ENCODE measurements around the gene ATP2B2.

ATP2B2 gene

DNA sequence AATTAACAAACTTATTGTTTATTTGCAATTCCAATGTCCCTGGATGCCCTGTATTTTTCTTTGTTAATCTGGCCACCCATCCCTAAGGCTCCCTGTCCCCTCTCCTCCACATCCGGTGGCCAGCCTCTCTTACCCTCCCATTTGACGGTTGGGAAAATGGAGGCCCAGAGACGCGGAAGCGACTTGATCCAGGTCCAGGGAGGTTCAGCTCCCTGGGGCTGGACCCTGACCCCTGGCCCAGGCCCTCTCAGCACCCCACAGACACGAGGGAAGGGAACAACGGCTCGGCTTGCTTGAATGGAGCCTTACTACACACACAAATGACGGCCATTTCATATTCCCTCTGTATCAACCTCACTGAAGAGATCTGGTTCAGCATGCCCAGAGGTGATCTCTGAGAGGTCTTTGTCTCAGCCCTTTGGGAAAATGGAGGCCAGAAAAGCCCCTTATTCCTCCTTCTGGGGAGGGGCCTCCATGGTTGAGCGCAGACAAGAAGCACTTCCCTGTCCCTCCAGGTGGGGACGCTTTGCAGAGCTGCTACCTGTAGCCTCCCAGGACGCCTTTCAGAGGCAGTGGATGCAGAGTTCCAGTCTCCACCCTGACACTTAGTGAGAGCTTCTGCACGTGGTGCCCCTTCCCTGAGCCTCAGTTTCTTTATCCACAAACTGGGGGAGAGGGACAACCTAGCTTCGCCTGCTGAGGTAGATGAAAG, 82.1 kb downstream of the ATP2B2 start:
- no peak for DNase-seq

DNA sequence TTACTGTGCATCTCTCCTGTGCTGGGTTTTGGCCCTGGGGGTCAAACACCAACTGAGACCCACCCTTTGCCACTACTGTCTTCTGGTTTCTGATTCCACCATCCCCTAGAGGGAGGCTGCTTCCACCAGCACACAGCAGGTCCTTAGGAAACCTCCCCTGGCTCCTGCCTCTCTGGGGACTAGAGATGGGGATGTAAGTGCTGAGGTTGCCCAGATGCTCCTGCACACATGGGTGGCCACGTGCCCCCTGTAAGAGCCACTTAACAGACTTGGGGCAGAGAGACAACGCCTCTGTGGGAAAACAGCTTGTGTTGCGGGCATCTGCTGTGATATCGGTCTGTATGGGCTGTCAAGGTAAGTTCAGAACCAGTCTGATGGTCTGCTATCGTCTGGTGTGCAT, 83.4 kb downstream of the ATP2B2 start:
- no peak for DNase-seq

DNA sequence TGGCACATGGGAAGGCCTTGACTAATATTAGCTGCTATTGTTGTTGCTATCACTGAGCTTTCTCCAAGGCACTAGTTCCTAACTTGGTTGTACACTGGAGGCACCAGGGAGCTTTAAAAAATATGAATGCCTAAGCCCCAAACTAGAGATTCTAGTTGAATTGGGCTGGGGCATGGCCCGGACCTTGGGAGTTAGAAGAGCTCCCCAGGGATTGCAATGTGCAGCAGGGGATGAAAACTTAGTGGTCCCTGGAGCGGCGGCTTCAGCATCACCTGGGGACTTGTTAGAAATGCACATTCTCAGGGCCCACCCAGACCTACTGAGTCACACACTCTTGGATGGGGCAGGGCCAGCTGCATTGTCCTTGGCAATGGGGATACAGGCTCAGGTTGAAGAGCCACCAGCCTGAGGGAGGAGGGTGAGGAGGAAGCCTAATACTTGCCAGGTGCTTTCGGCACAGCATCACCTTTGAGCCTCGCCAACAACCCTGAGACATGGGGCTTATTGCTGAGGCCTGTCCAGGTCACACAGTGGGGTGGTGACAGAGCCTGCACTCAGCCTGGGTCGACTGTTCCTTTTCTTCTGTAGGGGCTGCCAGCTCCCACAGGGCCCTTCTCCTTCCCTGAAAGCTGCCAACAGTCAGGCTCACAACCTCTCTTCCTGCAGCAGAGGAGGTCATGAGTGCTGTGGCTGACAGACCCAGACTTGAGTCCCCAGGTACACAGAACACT, 84.5 kb downstream of the ATP2B2 start:
- DNase-seq: no peak

DNA sequence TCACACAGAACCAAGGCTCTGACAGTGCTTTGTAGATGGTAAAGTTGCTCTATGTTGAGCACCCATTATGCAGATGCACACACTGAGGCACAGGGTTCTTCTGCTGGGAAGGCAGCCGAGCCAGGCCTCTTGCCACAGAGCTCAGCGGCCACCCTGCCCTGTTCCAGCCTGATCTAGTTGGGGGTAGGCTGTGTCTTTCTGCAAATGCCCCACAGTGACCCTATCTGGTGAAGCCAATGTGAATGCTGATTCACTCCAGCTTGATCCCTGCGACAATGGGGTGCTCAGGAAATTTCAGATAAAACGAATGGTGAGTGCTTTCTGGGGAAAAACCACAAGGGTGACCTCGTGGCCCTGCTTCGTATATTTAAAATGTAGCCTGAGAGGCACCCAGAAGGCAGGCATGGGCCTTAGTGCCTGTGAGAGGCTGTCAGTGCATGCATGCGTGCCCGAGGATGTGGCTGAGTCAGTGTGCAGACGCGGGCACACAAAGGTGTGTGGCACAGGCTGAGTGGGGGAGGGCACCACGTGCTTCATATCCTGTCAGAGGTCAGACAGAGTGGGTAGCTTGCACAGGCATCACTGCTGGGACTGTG, 85.7 kb downstream of the ATP2B2 start:
- DNase-seq: peak; percentile 79

DNA sequence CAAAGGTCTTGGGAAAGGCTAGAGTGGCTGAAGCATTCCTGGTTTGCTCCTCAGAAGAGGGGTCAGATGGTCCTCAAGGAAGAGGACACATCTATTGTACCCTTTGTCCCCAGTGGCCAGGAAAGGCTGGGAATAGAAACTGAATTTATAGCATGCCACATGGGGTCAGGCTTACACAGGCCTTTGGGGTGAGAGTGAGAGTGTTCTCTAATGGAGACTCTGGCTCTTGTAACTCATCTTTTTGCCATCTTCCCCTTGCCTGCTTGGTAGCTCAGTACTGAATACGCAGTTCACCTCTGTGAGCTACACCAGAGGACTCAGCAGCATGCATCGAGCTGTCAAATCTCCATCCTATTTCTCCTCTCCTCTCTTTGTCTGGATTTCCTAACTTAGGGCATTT, 87.5 kb downstream of the ATP2B2 start:
- DNase-seq: no peak

DNA sequence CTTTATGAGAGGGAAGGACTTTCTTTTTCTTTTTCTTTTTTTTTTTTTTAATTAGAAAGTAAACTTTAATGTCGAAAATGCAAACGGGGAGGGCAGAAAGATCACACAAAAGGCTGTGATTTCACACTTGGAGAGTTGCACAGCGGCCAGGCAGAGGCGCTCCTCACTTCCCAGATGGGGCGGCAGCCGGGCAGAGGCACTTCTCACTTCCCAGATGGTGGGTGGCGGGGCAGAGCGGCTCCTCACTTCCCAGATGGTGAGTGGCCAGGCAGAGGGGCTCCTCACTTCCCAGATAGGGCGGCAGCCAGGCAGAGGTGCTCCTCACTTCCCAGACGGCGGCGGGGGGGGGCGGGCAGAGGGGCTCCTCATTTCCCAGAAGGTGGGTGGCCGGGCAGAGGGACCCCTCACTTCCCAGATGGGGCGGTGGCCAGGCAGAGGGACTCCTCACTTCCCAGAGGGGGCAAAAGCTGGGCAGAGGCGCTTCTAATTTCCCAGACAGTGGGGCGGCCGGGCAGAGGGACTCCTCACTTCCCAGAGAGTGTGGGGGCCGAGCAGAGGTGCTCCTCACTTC, 88.6 kb downstream of the ATP2B2 start:
- DNase-seq: no peak

DNA sequence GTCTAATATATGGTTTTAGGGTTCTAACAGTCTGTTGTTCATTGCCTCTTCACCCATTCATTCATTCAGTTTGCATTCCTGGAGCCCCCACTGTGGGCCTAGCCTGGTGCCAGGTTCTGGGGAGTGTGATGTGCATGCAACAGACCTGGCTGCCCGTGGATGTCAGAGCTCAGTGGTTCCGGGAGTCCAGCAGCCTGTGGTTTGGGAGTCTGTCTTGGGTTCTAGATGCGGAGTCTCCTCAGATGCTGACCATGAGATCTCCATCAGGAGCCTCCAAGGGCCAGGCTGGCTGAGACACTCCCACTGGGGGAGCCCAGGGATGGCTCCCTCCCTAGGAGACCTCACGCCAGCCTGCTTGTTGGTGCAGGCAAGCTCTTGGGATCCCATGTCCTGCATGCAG, 92.3 kb downstream of the ATP2B2 start:
- DNase-seq: no peak

DNA sequence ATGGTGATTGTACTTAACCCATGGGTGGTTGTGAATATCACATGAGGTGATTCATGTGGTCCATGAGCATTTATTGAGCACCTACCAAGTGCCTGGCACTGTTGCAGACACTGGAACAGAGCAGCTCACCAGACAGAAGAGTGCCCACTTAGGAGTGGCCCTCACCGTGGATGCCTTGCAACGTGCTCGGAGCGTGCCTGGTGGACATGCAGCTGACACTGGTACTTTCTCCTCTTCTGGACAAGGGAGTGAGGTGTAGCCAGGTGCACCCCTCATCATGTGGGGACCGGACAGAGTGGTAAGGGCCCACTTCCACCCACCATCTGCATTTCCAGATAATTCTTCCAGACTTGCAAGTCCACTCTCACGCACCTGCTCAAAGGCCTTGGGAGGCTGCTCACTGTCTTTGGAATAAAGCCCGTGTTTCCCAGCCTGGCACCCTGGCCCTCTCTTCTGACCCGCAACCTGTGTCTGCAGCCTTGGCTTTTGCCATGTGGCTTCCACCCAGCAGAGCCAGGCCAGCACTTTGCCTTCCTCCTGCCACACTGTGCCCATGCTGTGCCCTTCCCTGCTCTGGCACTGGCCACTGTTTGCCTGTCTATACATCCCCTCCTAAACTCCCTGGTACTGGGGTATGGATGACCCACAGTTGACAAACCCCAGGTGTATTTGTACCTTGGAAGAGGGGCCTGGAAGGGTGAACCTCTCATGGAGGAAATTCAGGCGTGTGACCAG, 93.6 kb downstream of the ATP2B2 start:
- DNase-seq: no peak

DNA sequence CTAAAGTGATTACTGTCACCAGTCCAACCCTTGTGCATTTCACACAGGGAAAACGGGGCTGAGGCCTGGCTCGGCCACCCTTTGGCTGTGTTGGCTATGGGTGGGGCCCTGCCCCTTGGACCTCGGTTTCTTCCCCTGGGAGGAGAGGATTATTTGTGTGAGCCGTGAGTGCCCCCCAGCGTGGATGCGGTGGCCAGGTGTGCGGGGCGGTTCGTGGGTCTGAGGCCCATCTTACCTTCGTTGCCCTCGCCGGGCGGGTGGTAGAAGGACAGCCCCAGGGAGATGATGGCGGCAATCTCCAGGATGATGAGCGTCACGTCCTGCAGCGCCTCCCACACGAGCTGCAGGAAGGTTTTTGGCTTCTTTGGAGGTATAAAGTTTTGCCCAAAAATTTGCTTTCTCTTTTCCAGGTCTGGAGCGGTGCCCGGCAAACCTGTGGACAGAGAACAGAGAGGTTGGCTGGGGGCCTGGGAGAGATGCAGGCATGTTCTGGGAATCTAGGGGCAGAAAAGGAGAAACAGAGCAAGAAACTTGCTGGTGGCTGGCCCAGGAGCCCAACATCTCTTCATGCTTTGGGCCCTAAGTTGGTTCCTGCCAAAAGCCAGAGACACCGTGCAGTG, 94.9 kb downstream of the ATP2B2 start:
- no peak for DNase-seq

DNA sequence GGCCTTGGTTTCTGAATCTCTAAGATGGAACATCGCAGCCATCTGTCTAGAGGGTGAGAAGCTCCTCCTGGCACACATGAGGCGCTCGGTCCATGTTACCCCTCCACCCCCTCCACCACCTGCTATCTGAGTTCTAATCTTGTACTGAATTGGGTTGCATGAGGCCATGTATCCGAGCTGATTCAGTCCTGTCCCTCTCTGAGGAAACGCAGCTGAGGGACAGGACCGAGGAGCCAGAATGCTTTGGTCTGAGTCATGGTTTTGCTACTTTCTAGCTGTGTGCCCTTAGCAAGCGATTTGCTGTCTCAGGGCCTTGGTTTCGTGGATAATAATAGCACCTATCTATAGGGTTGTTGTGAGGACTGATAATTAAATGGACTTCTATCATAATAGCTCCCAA, 96.7 kb downstream of the ATP2B2 start:
- DNase-seq: no peak

DNA sequence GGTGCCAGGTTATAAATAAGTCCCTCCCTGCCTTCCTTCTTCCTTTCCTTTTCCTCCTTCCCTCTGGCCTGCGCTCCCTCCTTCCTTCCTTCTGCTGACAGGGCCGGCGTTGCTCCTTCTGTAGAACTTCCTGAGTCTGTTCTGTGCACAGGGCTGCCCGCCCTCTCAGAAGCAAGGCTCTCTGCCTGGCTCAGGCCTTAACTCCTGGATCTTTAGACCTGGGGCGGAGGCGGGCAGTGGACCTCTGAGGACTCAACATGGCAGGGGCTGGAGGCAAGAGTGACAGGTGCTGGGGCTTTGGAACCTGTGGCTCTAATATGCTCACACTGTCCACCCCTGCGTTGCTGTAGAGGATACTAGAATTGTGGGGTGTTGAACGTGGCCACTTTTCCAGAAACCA, 98.0 kb downstream of the ATP2B2 start:
- DNase-seq: no peak

DNA sequence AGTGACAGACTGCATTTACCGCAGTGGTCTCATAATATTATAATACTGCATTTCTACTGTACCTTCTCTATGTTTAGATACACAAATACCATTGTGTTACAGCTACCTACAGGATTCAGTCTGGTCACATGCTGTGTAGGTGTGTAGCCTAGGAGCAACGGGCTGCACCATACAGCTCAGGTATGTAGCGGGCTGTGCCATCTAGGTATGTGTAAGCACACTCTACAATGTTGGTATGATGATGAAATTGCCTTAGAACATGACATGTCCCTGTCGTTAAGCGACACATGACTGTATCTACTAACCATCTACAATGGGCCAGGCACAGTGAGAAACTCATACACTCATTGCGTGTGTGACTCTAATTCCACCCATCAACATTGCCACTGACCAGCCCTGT, 99.0 kb downstream of the ATP2B2 start:
- DNase-seq: no peak

DNA sequence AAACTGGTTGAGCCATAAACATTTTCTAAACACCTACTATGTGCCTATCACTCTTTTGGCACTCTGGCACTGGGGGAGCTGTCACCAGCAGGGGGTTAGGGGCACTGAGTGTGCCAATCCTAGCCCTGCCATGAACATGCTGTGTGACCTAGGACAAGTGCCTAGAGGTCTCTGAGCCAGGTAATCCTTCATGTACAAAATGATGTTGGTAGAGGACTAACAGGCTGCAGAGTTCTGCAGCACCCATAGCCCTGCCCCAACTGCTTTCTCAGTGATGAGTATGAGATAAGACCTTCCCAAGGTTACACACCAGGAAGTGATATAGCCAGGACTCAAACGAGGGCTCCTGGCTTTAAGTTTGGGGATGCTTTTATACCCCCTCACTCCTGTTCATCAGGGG, 99.6 kb downstream of the ATP2B2 start:
- no peak for DNase-seq

DNA sequence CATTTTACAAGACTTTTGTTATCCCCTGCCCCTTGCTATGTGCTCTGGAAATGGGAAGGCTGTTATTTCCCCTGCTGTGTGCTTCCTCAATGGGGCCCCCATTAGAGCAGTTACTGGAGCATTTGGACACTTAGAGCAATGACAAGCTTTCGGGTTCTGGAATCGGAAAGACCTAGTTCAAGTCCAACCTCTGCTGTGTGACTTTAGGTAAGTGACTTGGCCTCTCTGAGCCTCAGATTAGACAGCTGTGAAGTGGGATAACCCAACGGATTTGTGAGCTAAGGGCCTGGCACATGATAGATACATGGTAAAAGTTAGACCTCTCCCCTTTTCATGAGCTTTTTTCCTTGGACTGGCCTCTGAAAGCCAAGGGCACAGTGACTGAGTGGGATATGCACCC, 100.5 kb downstream of the ATP2B2 start:
- no peak for DNase-seq

DNA sequence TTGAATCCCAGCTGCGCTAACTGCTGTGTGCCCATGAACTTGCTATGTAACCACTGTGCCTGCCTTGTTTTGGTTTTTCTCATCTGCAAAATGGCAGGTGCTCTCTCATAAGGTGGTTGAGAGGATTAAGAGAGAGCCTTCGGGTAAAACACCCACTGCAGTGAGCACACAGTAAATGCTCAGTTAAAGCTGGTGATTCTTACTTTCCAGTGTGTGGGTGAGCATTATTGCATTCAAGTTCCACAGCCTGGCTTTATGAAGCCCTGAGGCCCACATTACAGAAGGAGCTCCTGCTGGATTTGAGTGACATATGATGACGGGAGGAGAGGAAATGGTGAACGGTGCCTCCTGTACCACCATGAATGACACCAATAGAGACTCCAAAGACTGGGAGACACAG, 101.0 kb downstream of the ATP2B2 start:
- no peak for DNase-seq

DNA sequence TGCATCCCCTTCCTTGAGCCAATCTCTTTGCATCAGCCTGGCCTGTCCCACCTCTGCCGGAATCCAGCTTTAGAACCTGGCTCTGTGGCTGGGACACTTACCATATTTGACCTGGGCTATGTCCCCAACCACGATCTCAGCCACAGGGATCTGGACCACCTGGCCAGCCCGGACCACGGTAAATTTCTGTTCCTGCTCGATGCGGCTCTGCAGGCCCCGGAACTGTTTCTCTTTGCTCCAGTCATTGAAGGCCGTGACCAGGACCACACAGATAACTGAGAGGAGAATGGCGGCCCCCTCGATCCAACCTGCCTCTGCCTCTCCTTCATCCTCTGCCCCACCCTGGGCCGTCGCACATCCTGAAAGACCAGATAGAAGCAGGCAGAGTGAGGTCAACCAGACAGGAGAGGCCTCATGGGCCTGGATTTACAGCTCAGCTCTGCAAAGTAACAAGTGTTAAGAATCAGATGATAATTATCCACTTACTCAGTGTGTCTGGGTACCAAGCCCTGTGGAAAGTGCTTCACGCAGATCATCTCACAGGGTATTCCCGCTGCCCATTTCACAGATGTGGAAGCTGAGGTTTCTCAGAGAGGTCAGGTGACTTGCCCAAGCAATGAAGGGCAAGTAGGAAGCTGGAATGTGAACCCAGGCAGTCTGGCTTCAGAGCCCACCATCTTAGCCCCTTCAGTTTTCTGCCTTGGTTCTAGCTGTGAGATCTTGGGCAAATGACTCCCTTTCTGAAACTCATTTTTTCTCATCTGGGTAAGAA, 103.2 kb downstream of the ATP2B2 start:
- no peak for DNase-seq

DNA sequence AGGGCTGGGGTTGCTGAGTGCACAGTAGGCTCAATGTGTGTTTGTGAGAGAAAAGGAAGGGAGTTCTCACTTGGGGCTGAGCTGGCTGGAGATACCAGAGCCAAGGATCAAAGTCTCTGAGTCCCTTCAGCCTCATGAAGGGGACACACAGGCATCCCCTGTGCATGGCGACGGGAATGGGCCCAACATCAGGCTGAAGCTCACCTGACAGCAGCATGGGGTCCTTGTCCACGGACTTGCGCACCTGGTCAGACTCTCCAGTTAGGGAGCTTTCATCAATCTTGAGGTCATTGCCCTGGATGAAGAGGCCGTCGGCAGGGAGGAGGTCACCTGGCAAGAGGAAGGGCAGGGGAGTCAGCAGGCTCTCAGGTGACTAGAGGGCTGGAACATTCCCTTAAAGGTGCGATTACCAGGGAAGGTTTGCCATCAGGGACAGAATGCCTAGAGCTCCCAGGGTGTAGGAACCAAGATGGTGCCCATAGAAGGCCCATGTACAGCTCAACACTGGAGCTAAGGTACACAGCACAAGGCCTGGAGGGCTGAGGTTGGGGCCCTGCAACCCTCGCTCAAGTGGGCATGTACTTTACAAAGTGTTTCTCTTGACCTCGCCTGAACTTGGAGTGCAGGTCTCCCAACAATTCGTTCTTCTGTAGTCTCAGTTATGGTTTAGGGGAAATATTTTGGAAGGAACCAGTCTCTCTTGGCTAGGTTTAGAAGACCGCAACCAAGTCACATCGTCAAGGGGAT, 104.5 kb downstream of the ATP2B2 start:
- no peak for DNase-seq

DNA sequence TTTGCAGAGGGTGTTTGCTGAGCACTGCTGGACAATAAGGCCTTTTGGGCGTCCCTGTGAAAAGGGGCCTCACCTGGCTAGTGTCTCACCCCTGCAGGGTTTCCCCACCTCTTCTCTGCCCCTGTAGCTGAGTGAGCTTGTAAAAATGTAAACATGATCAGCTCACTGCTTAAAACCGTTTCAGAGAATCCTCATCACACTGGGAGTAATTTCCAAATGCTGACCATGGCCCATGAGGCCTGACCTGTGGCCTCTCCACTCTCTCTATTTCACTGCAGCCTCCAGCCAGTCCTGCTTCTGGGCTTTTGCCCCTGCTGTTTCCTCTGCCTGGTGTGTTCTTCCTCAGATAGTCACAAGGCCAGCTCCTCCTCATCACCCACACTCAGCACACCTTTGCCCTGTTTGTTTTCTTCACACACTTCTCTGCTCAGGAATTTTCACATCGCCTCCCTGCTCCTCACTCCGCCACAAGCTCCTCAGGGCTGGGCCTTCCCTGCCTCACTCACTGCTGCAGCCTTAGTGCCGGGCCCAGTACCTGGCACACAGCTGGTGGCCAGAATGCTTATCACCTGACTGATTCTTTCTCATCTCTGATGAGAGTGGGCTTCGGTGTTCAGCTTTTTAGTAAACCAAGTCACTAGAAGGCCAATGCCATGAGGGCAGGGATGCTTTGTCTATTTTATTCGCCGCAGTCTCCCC, 105.2 kb downstream of the ATP2B2 start:
- DNase-seq: no peak

DNA sequence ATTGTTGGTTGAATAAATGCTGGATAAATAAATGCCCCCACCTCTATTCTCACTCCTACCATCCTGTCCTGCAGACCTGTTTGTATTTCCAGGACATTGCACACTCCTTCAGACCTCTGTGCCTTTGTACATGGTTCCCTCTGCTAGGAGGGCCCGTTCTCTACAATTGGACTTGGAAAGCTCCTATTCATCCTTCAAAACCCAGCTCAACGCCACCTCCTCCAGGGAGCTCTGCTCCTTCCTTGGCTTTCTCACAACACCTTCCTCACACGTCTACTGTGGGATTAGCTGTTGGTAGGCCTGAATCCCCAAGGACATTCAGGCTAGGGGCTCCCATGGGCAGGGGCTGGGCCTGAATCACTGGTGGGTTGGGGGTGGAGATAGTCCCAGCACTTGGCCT, 105.8 kb downstream of the ATP2B2 start:
- no peak for DNase-seq

DNA sequence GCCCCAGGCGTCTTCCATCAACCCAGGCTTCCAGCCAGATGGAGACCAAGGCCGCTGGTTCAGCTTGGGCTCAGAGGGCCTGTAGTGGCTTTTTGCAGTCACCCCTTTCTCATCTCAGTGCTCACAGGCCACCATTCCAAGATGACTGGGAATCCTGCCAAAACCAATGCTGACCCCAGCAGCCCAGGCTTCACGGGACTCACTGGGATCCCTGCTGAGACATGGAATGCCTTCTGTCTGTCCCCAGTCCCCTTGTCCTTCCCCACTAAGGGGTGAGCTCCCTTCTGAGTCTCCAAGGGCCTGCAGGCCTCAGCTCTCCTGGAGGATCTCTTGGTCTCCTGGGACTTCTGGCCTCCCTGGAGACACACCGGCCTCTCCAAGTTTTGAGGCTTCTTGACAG, 107.0 kb downstream of the ATP2B2 start:
- DNase-seq: no peak

DNA sequence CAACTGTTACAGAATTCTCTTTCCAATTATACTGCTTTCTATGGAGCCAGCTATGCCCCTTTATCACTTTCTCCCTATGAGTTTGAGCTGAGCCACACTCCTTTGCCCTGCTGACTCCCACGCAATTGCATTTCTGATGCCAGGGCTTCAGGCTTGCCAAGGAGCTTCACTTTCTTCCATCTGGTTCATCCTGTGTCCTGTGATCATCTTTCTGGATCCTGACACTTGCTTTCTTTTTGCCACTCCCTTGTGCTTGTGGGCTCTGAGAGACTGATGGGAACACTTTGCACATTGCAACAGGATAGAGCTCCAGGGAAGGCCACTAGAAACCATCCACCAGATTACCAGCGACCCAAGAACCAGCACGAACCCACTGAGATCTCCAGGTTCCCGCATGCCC, 107.5 kb downstream of the ATP2B2 start:
- no peak for DNase-seq

All from activated effector memory CD4-positive, alpha-beta T cell treated with anti-CD3 and anti-CD28 coated beads, Interleukin-2, amount 50 U/mL, for 16 hours (primary cell).